Suppressor macrophage treated with lipopolysaccharide for 4 hours (primary cell): ENCODE results near the gene FSCN2.

Experiments used
- DNase-seq: peaks from one replicate; pipeline ENCODE4 v3.0.0-alpha.2; 2020

Gene FSCN2

DNA sequence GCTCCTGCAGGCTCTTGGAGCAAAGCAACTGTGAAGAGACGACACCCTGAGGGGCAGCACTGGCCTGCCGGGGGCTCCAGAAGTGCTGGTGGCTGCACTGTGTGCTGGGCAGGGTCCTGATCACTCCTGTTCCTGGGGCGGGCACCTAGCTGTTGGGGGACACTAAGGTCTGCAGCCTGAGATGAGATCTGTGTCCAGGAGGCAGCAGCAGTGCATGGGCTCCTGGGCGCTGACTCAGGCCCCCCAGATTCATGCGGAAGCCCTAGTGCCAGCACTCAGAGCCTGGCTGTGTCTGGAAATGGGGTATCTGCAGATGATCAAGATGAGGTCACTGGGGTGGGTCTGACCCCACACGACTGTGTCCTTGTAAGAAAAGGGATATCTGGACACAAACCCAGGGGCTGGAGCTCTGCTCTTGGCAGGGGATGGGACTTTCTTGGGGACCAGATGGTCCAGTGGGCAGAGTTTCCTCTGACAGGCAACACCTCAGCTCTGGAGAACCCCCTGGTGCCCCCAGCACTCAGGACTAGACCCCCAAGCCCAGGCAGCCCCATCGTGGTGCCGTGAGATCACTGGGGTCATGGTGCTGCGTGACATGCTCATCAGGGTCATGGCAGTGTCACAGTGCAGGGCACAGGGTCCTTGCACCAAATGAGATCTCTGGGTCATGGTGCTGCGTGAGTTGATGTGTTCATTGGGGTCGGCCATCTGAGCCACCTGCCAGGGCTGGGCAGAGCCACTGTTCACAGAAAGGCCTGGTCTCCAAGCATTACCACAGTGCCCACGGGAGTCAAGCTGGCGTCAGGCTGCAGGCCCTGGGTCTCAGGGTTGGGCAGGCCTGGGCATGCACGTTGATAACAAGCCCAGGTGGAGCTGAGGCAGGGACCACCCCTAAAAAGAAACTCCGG is 14.5 kb downstream of the FSCN2 start:
- DNase-seq = no peak

DNA sequence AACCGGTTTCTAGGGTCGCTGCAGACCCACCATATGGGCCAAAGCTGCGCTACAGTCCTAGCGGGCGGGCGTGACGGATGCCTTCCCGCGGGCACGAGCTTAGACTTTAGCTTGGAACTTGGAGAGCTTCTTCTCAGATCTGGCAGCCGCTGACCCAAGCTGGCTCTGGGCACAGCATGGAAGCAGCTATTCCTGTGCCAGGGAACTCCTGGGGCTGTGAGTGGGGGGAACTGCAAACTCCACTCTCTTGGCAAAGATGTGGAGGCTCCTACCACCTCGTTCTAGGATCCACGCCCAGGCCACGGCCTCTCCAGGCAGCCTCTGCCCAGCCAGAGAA is 15.1 kb downstream of the FSCN2 start:
- DNase-seq = no peak

DNA sequence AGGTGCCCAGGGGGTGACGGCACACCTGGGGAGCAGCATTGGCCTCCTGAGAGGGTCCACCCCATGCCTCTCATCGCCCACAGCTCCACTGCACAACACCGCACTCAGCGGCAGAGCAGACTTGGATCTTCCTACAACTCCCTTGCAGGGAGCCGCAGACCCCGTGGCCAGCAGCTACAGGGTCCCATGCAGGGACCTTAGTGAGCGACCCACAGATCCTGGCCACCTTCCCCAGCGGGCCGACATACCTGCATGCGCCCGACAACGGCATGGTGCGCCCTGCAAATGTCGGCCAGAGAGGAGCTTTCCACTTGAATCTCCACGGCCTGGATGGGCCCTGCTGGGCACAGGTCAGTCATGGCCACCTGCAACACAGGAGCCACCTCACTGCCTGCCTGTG is 15.6 kb downstream of the FSCN2 start:
- DNase-seq = no peak

DNA sequence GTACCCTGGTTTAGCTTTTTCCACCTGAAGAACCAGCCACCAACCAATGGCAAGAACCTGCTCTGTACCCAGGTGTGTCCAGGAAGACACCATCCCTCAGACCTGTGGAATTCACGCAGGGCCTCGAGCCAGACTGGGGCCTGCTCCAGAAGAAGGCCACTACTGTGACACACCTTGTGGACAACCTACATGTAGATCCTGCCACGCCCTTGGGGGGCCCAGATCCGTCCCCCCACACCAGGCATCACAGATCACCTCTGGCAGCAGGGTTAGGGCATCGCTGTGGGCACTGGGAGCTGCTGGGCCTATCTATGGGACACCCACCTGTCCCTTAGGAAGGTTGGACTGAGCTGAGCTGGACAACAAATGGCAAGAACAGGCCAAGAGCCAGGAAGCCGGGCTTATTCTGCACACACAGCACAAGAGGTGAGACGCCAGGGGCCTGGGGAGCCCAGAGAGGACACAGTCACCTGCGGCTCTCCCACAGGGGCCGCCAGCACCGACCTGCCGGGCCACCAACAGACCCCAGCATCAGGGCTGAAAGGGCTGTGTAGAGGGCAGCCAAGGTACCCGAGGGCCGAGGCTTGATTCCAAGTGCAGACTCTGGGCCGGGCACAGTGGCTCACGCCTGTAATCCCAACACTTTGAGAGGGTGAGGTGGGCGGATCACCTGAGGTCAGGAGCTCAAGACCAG is 16.3 kb downstream of the FSCN2 start:
- DNase-seq = no peak

DNA sequence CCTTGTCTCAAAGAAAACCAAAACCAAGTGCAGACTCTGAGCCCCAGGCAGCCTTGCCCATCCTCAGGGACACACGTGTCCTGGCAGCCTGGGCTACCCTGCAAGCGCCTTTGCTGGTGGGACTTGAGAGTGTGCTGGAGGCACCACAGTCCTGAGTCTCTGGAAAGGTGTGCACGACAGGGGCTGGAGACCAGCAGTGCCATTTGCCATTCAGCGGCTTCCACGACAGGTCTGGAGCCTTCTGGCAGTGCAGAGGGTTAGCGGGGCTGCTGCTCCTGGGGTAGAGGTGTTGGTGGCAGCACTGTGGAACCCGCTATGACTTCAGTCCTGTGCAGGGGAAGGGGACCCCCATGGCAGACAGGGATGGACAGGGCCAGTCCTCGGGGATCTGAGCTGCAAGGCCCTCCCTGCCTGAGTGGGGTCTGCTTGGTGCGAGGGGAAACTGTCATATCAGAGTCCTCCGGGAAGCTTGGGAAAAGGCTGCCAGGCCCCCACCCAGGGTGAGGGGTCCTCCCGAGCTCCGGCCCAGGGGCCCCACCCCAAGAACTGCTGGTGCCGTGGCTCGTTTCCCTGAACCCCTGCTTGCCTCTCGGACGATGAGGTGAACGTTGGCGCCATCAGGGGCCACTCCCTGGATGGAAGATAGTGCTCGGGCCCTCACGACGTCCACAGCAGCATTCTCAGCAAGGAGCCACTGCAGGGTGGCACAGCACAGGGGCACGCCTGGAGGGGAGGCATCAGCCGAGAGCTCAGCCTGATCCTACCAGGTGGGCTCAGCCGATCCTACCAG is 17.2 kb downstream of the FSCN2 start:
- DNase-seq = no peak

DNA sequence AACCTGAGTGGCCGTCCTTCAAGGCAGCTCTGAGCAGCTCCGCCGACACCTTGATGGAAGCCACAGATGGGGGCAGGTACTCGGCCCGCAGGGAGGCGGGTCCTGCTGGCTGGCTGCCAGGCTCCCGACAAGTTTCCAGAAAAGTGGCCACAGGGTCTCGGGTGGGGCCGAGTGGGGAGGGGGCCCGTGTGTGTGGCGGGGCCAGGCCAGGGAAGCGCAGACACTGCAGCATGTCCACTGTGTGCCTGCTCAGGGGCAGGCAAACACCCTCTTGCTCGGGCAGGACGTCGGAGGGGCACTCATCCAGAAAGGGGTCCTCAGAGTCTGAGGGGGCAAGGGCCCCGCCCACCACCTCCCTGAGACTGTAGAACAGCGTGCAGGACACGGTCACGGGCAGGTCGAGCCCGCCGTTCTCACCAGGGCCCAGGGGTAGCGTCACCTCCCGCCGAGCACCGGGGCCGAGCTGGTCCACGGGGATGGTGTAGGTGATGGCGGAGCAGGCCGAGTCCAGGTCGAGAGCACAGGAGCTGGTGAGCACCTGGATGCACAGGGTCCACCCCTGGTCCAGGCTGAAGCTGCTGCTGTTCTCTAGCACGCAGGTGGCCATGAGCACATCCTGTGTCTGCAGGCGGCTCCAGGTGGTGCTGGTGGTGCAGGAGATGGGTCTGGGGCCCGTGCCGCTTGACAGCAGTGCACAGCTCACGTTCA is 18.9 kb downstream of the FSCN2 start:
- no peak for DNase-seq

DNA sequence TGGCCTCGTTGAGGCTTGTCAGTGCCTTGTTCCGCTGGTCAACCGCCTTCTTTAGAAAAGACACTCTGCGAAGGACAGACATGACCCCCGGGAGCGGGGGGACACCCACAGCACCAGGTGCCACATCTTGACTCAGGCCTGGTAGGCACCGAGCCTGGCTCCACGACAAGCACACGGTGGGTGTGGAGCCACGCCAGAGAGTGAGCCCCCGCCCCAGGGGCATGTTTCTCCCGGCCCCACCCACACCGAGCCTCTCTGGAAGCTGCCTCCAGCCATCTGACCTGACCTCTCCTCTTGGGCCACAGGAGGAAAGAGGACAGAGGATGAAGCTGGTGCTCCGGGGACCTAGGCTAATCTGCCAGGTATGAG is 19.4 kb downstream of the FSCN2 start:
- DNase-seq = no peak

DNA sequence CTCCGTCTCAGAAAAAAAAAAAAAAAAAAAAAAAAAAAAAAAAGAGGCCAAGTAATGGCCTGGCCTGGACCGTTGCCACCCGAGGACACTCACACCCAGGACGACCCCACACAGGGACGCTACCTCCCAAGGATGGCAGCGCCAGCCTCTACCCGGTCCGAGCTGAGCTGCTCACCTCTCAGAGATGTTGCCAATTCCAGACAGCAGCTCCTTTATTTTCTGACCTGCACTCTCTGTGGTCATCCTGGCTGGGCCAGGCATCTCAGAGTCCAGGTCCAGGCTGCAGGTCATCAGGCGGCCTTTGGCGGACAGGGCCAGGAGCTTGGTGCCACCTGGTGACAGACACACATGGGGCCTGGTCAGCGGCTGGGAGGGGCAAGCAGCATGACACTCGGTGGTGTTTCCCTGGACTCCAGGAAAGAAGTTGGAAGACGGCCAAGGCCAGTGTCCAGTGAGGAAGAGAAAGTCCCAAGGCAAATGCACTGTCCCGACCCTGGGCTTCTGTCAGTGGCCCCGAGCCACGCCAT is 20.9 kb downstream of the FSCN2 start:
- no peak for DNase-seq

DNA sequence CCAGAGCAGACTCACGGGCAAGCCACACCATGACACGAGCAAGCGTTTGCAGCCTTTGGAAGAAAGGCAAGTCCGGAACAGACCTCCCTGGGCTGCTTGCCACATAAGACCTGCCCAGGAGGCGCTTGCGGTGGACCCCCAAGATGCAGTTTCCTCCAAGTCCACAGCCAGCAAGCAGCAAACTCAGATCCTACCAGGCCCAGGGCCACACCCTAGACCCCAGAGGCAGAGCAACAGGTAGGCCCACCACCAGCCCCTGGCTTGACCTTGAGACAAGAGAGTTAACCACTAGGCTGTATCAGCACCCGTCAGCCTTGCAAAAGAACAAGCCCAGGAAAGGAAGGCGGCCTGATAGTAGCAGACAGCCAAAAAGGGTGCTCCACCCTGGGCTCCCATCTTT is 21.6 kb downstream of the FSCN2 start:
- DNase-seq = no peak

DNA sequence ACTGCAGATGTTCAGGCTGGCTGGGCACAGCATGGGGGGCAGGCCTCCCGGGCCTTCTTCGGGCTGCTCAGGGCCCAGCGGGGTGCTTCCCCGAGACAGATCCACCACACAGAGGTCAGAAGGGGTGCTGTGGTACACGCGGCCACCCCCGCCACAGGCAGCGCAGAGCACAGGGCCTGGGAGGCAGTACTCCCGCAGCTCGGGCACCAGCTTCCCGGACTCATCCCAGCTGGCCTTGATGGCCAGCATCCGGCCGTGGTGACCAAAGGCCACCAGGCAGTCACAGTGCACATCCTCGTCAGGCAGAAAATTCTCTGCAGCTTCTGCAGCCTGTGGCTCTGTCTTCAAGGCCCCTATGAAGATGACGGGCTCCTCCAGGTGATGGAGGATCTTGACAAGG is 22.1 kb downstream of the FSCN2 start:
- DNase-seq = no peak

DNA sequence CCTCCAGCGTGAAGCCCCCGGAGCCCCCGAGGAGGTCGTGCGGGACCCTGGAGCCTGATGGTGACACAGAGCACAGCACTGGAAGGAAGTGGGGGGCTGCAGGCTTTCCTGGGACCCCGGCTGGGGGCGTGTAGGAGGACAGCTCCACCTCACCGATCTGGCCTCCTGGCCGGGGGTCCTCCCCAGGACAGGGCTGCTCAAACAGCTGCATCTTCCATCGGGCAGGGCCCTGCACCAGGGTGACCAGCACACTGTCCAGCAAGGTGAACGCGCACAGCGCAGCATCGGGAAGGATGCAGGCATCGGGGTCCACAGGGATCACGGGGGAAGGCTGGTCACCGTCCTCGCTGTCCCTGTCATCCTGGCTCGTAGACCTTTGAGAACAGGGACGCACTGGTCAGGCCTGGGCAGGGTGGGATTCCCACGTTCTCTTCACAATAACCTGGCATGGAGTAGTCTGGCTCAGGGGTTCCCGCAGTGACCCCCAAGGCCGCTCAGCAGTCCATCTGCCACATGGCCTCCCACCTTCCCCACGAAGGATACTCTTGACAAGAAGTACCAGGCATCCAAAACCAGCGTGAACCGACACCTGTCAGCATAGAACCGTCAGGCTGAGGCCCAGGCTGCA is 22.8 kb downstream of the FSCN2 start:
- no peak for DNase-seq

DNA sequence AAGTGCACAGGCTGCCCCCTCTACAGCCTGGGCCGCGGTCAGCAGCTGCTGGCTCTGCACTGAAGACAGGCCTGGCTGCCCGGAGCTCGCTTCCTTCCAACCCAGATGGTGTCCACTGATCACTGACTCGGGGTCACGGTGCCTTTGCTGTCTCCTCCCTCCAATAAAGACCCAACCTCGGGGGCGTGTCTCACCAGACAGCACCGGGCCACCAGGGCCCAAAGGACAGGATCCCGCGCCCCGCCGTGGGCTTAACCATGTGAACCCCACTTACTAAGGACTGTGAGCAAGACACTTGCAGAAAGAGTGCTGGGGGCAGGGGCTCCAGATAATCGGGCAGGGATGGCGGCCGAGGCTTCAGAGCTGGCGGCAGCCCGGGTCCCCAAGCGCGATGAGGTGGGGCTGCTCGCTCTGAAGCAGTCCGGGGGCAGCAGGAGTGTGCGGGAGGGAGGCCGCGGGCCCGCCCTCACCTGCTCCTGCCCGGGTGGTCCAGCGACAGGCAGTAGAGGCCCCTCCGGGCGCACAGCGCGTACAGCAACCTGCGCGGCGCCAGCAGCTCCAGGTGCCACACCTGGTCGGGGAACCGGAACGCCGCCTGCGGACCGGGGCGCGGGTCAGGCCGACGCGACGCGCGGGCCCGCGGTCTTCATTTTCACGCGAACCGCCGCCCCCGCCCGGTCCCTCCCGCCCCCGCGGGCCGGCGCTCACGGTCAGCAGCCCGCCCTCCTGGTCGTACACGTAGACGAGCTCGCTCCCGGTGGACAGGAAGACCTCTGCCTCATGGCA is 23.5 kb downstream of the FSCN2 start:
- peak; percentile 13 for DNase-seq

DNA sequence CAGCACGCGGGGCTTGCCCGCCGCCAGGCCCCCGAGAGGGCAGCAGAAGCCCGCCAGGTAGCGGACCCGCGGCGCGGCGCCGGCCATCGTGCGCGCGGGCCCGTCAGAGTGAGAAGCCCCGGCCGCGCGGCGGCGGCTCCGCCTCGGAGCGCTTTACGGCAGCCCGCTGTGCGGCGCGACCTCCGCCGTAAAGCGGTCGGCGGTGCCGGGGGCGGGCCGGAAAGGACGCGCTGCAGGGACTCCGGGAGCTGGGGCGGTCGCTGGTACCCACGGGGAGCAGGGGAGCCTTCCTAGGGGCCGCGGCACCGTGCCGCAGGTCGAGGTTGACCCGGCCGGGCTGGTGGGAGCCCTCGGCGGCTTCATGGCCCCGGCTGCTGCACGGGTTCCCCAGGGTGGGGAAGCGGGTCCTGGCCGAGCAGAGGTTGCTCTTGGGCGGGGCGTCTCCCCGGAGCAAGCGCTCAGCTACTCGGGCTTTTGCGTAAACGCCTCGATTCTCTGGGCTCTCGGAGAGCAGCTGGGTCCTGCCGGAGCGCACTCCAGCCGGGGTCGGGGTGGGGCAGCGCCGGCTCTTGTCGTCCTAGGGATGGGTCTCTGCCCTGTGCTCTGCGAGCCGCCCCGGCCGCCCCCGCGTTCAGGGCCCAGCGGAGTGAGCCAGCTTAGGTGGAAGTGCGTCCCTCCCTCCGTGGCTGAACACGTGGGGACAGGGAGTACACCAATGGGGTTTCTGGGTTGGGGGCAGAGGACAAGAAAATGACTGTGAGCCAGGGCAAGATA is 24.3 kb downstream of the FSCN2 start, which contains the start of gene FAAP100:
Gene FAAP100 (minus strand): TSS at position 110 of the 774 bp plus-strand sequence. CDS start 23 bp downstream, at position 87.
- peak; percentile 89 for DNase-seq

DNA sequence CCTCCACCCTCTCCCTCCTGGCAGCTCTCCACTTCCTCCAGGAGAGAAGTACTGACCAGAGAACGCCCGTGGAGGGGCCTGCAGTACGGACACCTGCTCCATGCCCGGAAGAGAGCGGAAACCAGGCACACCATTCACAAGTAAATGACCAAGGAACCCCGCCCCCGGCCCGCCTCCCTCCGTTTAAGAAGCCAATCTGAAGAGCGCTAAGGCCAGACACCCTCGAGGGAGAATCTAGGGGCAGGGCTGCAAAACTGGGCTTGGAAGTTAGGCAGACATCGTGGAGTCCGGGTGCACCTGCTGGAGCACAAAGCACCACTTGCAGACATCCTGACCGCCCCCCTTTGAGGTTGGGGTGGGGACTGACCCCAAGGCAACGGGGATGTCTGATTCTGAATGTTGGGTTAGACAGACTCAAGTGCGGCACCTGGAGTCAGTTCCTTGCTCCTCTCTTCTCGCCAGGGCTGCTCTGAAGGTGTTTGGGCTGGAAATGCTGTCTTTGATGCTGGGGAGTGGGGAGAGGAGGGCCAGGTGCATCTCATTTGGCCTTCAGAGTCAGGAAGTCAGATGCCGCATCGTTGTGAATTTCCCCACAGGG is 24.9 kb downstream of the FSCN2 start:
- DNase-seq = peak; percentile 73

DNA sequence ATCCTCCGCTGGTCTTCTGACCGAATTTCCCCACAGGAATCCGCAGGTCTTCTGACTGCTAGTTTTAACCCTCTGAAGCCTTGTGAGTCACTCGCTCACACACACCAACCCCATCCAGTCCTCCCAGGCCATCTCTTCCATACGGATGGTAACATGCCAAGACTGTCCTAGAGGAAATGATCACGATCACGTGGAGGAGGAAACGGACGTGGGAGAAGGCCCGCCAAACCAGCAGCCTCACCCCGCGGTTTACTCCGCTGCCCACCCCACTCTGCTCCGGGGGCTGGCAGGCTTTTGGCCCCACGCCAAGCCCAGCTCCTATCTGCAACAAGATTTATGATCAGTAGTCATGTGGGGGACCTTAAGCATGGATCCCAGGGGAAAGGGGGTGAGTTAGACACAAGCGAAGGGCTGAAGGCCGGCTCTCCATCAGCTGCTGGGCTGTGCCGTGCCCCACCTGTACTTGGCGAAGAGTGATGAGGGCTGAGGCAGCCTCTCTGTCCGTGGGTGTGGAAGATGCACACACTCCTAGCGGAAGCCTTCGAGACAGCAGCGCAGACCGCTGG is 25.5 kb downstream of the FSCN2 start:
- DNase-seq = peak; percentile 55

DNA sequence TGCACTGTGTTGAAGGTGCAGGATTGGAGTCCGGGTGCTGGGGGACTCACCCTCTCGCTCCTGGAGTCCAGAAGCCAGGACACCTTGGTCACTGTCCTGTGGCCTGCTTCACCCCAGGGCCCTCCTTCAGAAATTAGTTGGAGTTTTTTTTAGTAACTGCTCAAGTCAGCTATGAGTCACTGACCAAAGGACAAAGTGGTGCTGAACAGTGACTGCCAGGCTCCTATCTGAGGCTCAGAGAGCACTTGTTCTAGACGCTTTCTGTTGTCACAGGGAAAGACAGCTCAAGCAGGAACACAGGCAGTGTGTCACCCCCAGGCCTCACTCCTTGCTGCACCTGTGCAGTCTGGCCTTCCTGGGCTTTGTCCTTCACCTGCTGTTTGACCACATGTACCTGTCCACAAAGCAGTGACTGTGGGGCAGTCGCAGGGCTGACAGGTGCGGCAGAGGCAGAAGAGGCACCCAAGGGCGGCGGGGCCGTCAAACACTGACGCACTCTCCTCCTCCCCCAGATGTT is 28.1 kb downstream of the FSCN2 start:
- DNase-seq = peak; percentile 48

DNA sequence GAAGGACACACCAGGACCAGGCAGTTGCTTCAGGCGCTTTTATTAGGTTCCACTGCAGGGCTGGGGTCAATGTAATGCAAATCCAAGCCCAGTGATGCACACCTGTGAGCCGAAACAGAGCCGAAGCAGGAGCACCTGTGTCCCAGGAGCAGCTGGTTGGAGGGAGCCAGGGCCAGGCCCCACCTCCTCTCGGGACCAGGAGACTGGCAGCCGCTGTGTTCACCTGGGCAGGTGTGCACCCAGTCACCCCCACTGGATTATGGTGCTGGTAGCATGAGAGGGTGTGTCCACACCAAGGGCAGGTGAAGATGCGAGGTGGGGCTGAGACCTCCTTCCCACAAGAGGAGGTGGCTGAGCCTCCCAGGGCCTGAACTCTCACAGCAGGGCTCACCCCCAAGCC is 28.7 kb downstream of the FSCN2 start:
- DNase-seq = no peak

DNA sequence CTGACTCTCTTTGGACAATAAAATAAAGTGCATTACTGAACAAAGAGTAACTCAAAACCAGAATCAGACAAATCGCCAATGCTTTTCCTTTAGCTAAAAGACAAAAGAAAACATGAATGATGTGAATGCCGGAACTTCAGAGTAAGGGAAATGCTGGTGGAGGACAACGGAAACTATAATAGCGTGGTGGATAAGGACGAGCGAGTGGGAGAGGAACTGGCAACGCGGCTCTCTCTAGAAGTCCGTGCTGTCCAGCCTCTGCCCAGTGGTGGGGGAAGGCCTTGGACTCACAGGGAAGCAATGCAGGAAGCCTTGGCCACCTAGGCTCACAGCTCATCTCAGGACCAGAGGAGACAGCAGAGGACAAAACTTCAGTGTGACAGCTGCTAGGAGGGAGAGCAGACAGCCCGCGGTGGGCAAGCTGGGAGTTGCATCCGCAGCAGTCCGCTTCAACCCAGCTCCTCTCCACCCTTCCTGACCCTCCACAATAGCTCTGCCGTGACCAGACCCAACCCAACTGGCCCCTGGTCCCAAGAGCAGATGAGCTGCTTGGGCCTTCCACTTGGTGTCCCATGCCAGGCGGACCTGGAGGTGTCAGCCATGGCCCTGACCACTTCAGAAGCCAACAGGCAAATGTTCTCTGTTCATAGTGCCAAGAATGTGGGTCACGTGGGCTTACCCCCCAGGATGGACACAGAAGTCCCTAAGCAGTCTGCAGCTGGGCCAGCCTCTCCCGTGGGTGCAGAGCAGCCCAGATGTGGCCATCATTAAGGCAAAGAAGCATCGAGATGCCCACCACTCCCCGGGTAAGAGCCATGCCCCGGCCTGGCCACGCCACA is 29.3 kb downstream of the FSCN2 start:
- no peak for DNase-seq

DNA sequence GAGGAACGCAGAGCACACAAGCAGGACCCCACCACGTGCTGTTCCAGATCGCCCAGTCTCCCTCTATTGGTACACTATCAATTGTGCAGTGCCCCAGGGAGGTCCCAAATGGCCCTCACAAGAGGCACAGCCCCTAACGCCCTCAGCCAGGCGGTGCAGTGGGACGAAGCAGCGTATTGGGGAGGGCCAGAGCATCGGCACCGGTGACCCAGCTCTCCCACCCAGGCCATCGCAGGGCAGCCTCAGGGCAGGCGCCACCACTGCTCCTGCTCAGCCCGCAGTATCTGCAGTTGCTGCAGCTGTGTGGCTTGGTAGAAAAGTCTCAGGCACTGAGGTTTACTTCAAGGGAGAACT is 29.9 kb downstream of the FSCN2 start:
- no peak for DNase-seq
